GM23338 (cell line): ENCODE data around the gene EPHX1. TPM values are rescaled to one million over a fixed set of nuclear protein-coding genes. Genes with fewer than 3 reads are reported as not detected.
A peak's percentile ranks its signal among the peaks of the same experiment; 100 is the strongest.

Source experiments
- ATAC-seq: fragments of 200-7000 bp; cut with Tn5 transposase; 3 replicates; pipeline ENCODE4 v1.9.1; 2020
- DNase-seq: peaks from one replicate; pipeline ENCODE4 v3.0.0-alpha.2; 2015; ENCODE audit warnings: low spot score
- H2AFZ ChIP-seq: fragments of 200-600 bp; sonication (generic); 2 replicates; pipeline ENCODE4 v1.8.0; 2016; ENCODE audit warnings: antibody characterized with exemption, mild to moderate bottlenecking, moderate library complexity
- H3F3A ChIP-seq: fragments of 200-600 bp; sonication (generic); replicated peaks from 2 replicates; pipeline ENCODE4 v1.8.0; 2017; ENCODE audit warnings: antibody characterized with exemption, mixed run types, low read depth
- H3K27ac ChIP-seq: fragments of 200-600 bp; sonication (generic); 2 replicates; pipeline ENCODE4 v1.6.1; 2016; ENCODE audit warnings: low read depth
- H3K27me3 ChIP-seq: fragments of 200-600 bp; sonication (generic); 2 replicates; pipeline ENCODE4 v1.8.0; 2016; ENCODE audit warnings: mild to moderate bottlenecking, mixed run types, moderate library complexity; ENCODE audit not compliant: insufficient read depth
- H3K36me3 ChIP-seq: fragments of 200-600 bp; sonication (generic); 2 replicates; pipeline ENCODE4 v1.8.0; 2016; ENCODE audit warnings: mild to moderate bottlenecking; ENCODE audit not compliant: insufficient read depth
- H3K4me1 ChIP-seq: fragments of 200-600 bp; sonication (generic); 2 replicates; pipeline ENCODE4 v1.8.0; 2016; ENCODE audit warnings: mild to moderate bottlenecking, moderate library complexity; ENCODE audit not compliant: insufficient read depth
- H3K4me2 ChIP-seq: fragments of 200-600 bp; sonication (generic); 2 replicates; pipeline ENCODE4 v1.7.1; 2017; ENCODE audit warnings: mixed run types
- H3K4me3 ChIP-seq: fragments of 200-600 bp; sonication (generic); 2 replicates; pipeline ENCODE4 v1.6.1; 2016; ENCODE audit warnings: mixed run types
- H3K79me2 ChIP-seq: fragments of 200-600 bp; sonication (generic); replicated peaks from 2 replicates; pipeline ENCODE4 v1.8.0; 2017; ENCODE audit warnings: mild to moderate bottlenecking; ENCODE audit not compliant: insufficient read depth
- H3K9me2 ChIP-seq: fragments of 200-600 bp; sonication (generic); 2 replicates; pipeline ENCODE4 v1.8.0; 2017; ENCODE audit not compliant: insufficient read depth
- H4K20me1 ChIP-seq: fragments of 200-600 bp; sonication (generic); replicated peaks from 2 replicates; pipeline ENCODE4 v1.8.0; 2017; ENCODE audit warnings: mild to moderate bottlenecking; ENCODE audit not compliant: insufficient read depth
- H3K27ac Mint-ChIP-seq: 2 replicates; pipeline ENCODE4 v1.8.0; 2020; ENCODE audit warnings: inconsistent platforms, mild to moderate bottlenecking, moderate library complexity, mixed read lengths
- H3K27me3 Mint-ChIP-seq: 3 replicates; pipeline ENCODE4 v1.8.0; 2022; ENCODE audit warnings: low read depth, mild to moderate bottlenecking, moderate library complexity, mixed read lengths, inconsistent platforms; ENCODE audit not compliant: insufficient read depth, poor library complexity
- H3K36me3 Mint-ChIP-seq: 3 replicates; pipeline ENCODE4 v1.8.0; 2021; ENCODE audit warnings: low read depth, mild to moderate bottlenecking, inconsistent platforms, moderate library complexity, mixed read lengths
- H3K4me1 Mint-ChIP-seq: 3 replicates; pipeline ENCODE4 v1.8.0; 2020; ENCODE audit warnings: mild to moderate bottlenecking, inconsistent platforms, mixed read lengths
- H3K4me3 Mint-ChIP-seq: 3 replicates; pipeline ENCODE4 v1.8.0; 2021; ENCODE audit warnings: moderate library complexity, mild to moderate bottlenecking, inconsistent platforms, mixed read lengths
- H3K9me3 Mint-ChIP-seq: 3 replicates; pipeline ENCODE4 v1.8.0; 2020; ENCODE audit warnings: moderate library complexity, mild to moderate bottlenecking, inconsistent platforms, mixed read lengths
- CREB1 ChIP-seq: fragments of 250-450 bp; sonication (Bioruptor Pico); IDR thresholded peaks from 2 replicates; pipeline ENCODE4 v1.5.0; 2020; ENCODE audit warnings: low read depth, mild to moderate bottlenecking, moderate library complexity
- CTCF ChIP-seq, 2 experiments: fragments of 200-600 bp in 1 of 2; sonication (generic) in 1 of 2; conservative IDR thresholded peaks; 2 replicates each; pipeline versions ENCODE4 v1.5.1 to v1.6.1; 2016 to 2017; ENCODE audit warnings: antibody characterized with exemption in 2 of 2, low read depth in 2 of 2, mild to moderate bottlenecking in 2 of 2, moderate library complexity in 1 of 2
- ETS1 ChIP-seq: IDR thresholded peaks from 2 replicates; pipeline ENCODE4 v1.6.1; 2016; ENCODE audit warnings: antibody characterized with exemption
- EZH2phosphoT487 ChIP-seq: fragments of 200-600 bp; sonication (generic); IDR thresholded peaks from one replicate; pipeline ENCODE4 v1.8.1; 2018; ENCODE audit warnings: antibody characterized with exemption; ENCODE audit not compliant: unreplicated experiment
- JUNB ChIP-seq: IDR thresholded peaks from one replicate; pipeline ENCODE4 v1.6.1; 2016; ENCODE audit warnings: antibody characterized with exemption; ENCODE audit not compliant: unreplicated experiment
- POLR2AphosphoS5 ChIP-seq: IDR thresholded peaks from 2 replicates; pipeline ENCODE4 v1.6.1; 2016; ENCODE audit warnings: antibody characterized with exemption, low read depth
- ZNF114 ChIP-seq: fragments of 250-450 bp; sonication (Bioruptor Pico); IDR thresholded peaks from 2 replicates; pipeline ENCODE4 v1.5.0; 2020; ENCODE audit warnings: mild to moderate bottlenecking, moderate library complexity
- ZNF462 ChIP-seq: fragments of 250-450 bp; sonication (Bioruptor Pico); IDR thresholded peaks from 2 replicates; pipeline ENCODE4 v1.5.0; 2020; ENCODE audit warnings: mild to moderate bottlenecking, moderate library complexity
- polyA plus RNA-seq: library from polyadenylated mRNA; unstranded; fragments of >200 nt; fragmentation: Nextera tagmentation; extraction: Ambion mirVana; gene quantifications from 2 replicates; pipeline ENCODE4 v1.2.1, GENCODE V29; 2016
- total RNA-seq: library from RNA; depleted of rRNA; stranded (reverse); fragments of >200 nt; shearing (Covaris generic); gene quantifications from 2 replicates; pipeline ENCODE4 v1.2.3, GENCODE V29; 2014
- TF ChIP-seq, protein P1 (sequence below): IDR thresholded peaks from one replicate; pipeline ENCODE4 v1.6.1; 2018; ENCODE audit warnings: antibody characterized with exemption; ENCODE audit not compliant: unreplicated experiment

EPHX1 gene
- total and polyA plus RNA-seq, 2 experiments from 2014 or later, result 15.3 to 46.5 TPM

GRCh38 chr1:225885336-225885735 lies 75.4 kb downstream of the EPHX1 start (continued):
- no peak for TF ChIP-seq ZNF462 (CRISPR knock-in tag)
- TF ChIP-seq POLR2AphosphoS5, result no peak
- no peak for TF ChIP-seq ZNF114 (CRISPR knock-in tag)
- TF ChIP-seq JUNB, result no peak

- H3K27me3 ChIP-seq, result no peaks in the 10 kb centered on the region
- Mint-ChIP-seq H3K36me3 (no peaks in the 10 kb centered on the region), H3K27me3 (peaks cover 26% of the 10 kb centered on the region), H3K4me1 (peaks cover 41% of the 10 kb centered on the region), H3K9me3 (no peaks in the 10 kb centered on the region), H3K4me3 (peak overlapping the region; percentile 62; the same call in 1 of the 3 replicates), H3K27ac (no peak overlapping the region)
- no peaks in the 10 kb centered on the region for H3K9me2 ChIP-seq
- no peak overlapping the region for H3K27ac ChIP-seq
- DNase-seq (no peak), ATAC-seq (no peak)
- peaks cover 15% of the 10 kb centered on the region for H3K79me2 ChIP-seq
- no peaks in the 10 kb centered on the region for H4K20me1 ChIP-seq
- H3K36me3 ChIP-seq, result no peaks in the 10 kb centered on the region
- H2AFZ ChIP-seq, result no peak overlapping the region
- H3K4me1 ChIP-seq, result peaks cover 33% of the 10 kb centered on the region
- peak overlapping the region; percentile 81; the same call in 1 of the 2 replicates for H3K4me2 ChIP-seq
- H3K4me3 ChIP-seq, result no peak overlapping the region
- H3F3A ChIP-seq, result peaks cover 18% of the 10 kb centered on the region
- no peak for TF ChIP-seq JUNB
- TF ChIP-seq POLR2AphosphoS5, result no peak
- TF ChIP-seq CREB1 (CRISPR knock-in tag), result no peak
- no peak for TF ChIP-seq CTCF (conservative IDR thresholded peaks at IDR 0.05; ENCODE audit: low read depth in 2 of 2)
- no peak for TF ChIP-seq EZH2phosphoT487
- no peak for TF ChIP-seq ETS1
- TF ChIP-seq, protein P1, sequence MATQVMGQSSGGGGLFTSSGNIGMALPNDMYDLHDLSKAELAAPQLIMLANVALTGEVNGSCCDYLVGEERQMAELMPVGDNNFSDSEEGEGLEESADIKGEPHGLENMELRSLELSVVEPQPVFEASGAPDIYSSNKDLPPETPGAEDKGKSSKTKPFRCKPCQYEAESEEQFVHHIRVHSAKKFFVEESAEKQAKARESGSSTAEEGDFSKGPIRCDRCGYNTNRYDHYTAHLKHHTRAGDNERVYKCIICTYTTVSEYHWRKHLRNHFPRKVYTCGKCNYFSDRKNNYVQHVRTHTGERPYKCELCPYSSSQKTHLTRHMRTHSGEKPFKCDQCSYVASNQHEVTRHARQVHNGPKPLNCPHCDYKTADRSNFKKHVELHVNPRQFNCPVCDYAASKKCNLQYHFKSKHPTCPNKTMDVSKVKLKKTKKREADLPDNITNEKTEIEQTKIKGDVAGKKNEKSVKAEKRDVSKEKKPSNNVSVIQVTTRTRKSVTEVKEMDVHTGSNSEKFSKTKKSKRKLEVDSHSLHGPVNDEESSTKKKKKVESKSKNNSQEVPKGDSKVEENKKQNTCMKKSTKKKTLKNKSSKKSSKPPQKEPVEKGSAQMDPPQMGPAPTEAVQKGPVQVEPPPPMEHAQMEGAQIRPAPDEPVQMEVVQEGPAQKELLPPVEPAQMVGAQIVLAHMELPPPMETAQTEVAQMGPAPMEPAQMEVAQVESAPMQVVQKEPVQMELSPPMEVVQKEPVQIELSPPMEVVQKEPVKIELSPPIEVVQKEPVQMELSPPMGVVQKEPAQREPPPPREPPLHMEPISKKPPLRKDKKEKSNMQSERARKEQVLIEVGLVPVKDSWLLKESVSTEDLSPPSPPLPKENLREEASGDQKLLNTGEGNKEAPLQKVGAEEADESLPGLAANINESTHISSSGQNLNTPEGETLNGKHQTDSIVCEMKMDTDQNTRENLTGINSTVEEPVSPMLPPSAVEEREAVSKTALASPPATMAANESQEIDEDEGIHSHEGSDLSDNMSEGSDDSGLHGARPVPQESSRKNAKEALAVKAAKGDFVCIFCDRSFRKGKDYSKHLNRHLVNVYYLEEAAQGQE, result no peak
Observed at GRCh38 chr1:225886159-225887029, 76.5 kb downstream of the EPHX1 start.
